ENCODE measurements around the gene JPT1.
A peak's percentile ranks its signal among the peaks of the same experiment; 100 is the strongest.

Gene JPT1

DNA sequence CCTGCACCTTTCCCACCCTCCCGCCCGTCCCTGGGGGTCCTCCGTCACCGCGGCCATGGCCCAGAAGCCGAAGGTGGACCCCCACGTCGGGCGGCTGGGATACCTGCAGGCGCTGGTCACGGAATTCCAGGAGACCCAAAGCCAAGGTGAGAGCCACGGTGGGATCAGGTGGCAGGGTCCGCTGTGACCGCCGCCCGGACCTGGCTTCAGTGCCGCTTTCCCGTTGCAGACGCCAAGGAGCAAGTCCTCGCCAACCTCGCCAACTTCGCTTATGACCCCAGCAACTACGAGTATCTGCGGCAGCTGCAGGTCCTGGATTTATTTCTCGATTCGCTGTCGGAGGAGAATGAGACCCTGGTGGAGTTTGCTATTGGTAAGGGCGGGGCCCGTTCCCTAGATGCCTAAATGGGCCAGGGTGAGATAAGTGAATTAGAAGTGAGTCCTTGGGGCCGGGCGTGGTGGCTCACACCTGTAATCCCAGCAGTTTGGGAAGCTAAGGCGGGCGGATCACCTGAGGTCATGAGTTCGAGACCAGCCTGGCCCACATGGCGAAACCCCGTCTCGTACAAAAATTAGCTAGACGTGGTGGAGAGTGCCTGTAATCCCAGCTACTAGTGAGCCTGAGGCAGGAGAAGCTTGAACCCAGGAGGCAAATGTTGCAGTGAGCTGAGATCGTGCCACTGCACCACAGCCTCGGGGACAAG lies 43.9 kb downstream of the JPT1 start:
- H3K4me3 ChIP-seq (ENCODE audit: low read length) = peak overlapping the region; percentile 70
- no peak for TF ChIP-seq ZNF274 (IDR thresholded peaks at IDR 0.05; ENCODE audit: low read depth, low read length)

DNA sequence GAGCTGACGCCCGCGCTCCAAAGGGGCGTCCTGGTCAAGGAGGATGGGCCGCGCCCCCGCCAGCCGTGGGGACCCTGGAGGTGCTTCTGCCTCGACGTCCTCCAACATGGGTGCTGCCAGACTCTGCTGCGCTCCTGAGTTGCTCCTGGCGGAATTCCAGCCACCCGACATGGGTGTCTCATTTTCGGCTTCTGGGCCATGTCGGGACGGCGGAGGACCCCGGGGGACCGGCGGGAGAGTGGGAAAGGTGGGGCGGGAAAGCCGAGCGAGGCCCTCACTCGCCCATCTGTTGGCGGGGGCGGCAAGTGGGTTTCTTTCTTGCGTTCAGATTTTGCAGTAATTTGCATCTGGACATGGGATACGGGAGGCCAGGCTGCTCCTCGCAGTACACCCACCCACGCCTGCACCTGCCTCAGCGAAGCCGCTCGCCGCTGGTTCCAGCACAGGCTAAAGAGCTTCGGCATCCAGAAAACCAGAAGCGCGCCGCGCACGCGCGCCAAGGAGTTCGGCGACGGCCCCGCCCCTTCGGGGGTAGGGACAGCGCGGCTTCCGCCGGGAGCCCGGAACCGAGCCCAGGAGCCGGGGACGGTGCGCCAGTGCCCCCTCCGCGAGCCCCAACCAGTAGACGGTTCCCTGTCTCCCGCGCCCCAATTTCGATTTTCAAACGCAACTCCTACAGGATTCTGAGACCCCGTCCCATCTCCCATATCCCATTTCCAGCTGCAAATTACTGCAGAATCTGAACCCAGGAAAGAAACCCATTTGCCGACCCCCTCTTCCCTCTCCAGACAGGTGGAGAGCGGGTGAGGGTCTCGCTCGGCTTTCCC lies 44.7 kb downstream of the JPT1 start, which contains the start of gene ARMC7:
Gene ARMC7, plus strand, starts transcription at position 563 of the 827 bp plus-strand sequence. CDS start 320 bp downstream, outside the sequence.
- TF ChIP-seq ZNF274 (IDR thresholded peaks at IDR 0.05; ENCODE audit: low read depth, low read length) = no peak
- H3K4me3 ChIP-seq (ENCODE audit: low read length) = peak within 1 kb of the TSS; percentile 70

GRCh38 chr17:75109046-75109406 lies 45.3 kb downstream of the JPT1 start:
- TF ChIP-seq ZNF274 (IDR thresholded peaks at IDR 0.05; ENCODE audit: low read depth, low read length) = no peak
- peak overlapping the region; percentile 70; the same call in 1 of the 2 replicates for H3K4me3 ChIP-seq (ENCODE audit: low read length)

DNA sequence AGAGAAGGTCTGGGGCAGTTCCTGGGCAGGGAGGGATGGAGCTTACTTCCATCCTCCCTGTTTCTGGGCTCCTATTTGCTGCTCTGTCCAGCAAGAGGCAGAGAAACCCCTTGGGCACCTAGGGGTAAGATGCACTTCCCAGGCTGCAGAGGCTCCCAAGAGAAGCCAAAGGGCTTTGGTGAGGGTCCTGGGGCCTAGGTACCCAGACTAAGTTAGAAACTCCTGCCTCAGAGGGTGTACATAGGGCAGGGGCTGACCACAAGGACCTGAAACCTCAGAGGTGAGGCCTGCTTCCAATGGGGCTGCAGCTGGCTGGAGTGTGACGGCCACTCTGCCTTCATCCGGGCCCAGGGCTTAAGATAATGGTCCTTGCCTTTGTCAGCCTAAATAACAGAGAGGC lies 46.1 kb downstream of the JPT1 start:
- TF ChIP-seq ZNF274 (IDR thresholded peaks at IDR 0.05; ENCODE audit: low read depth, low read length) = no peak
- no peak overlapping the region for H3K4me3 ChIP-seq (ENCODE audit: low read length)

DNA sequence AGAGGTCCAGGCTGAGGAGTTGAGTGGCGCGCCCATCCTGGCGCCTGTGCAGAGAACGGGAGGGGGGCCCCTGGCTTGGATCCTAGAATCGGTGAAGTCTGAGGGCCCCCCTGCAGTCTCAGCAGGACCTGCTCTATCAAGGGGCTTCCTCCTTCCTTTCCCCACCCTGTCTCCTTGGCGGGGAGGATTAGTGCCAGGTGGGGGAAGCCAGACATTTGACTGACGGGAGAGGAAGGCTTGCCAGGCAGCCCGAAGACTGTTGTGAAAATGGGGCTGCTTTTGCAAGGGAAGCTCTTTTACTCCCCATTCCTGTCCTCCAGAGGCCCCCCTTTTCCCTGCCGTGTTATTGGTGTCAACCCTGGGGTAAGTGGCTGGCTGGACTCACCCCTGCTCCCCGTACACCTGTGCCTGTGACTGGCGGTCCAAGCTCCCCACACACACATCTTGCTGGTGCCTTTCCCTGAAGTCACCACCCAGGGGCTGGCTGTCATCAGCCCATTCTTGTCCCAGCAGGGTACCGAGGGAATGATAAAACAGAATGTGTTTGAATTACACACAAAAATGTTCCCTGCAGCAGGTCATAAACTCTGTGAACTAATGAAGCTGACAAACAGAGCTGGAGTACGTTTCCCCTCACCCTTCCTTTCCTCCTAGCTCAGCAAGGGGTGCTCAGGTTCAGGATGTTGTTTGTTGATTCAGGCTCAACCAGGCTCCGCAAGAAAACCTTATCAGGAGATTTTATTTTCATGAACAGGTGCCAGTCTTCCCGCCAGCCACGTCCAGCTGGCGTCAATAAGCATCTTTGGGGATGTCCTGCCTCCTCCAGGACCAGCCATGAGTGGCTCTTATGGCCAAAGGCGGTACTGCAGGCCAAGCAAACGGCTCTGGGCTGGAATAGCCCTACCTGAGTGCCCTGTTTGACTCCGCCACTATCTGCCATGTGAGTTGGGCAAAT lies 48.9 kb downstream of the JPT1 start:
- no peak overlapping the region for H3K4me3 ChIP-seq (ENCODE audit: low read length)
- no peak for TF ChIP-seq ZNF274 (IDR thresholded peaks at IDR 0.05; ENCODE audit: low read depth, low read length)

GRCh38 chr17:75103601-75104554 lies 50.4 kb downstream of the JPT1 start:
- no peak overlapping the region for H3K4me3 ChIP-seq (ENCODE audit: low read length)
- TF ChIP-seq ZNF274 (IDR thresholded peaks at IDR 0.05; ENCODE audit: low read depth, low read length) = no peak

- no peak for TF ChIP-seq ZNF274 (IDR thresholded peaks at IDR 0.05; ENCODE audit: low read depth, low read length)
- H3K4me3 ChIP-seq (ENCODE audit: low read length) = no peak overlapping the region
These were observed 51.9 kb downstream of the JPT1 start for GRCh38 chr17:75102385-75102821.

- H3K4me3 ChIP-seq (ENCODE audit: low read length) = no peak overlapping the region
- no peak for TF ChIP-seq ZNF274 (IDR thresholded peaks at IDR 0.05; ENCODE audit: low read depth, low read length)
These were observed 54.3 kb downstream of the JPT1 start for GRCh38 chr17:75099881-75100595.

DNA sequence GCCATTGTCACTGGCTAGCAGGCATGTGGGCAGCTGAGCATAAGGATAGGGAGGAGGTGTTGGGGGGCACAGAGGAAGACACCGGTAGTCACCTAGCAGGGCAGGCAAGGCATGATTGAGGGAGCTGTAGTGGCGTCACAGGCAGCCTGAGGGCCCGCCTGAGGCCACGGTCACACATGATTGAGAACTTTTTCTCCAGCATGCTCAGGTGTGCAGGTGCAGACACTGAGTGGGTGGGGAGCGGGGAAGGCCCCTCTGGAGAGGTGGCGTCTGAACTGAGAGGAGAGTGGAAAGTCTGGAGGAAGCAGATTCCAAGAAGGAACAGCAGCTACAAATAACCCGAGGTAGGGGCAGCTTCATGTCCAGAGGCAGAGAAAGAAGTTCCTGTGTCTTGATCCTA lies 55.5 kb downstream of the JPT1 start:
- no peak overlapping the region for H3K4me3 ChIP-seq (ENCODE audit: low read length)
- TF ChIP-seq ZNF274 (IDR thresholded peaks at IDR 0.05; ENCODE audit: low read depth, low read length) = no peak

- no peak overlapping the region for H3K4me3 ChIP-seq (ENCODE audit: low read length)
- no peak for TF ChIP-seq ZNF274 (IDR thresholded peaks at IDR 0.05; ENCODE audit: low read depth, low read length)
These were observed 56.4 kb downstream of the JPT1 start for GRCh38 chr17:75097865-75098264.

DNA sequence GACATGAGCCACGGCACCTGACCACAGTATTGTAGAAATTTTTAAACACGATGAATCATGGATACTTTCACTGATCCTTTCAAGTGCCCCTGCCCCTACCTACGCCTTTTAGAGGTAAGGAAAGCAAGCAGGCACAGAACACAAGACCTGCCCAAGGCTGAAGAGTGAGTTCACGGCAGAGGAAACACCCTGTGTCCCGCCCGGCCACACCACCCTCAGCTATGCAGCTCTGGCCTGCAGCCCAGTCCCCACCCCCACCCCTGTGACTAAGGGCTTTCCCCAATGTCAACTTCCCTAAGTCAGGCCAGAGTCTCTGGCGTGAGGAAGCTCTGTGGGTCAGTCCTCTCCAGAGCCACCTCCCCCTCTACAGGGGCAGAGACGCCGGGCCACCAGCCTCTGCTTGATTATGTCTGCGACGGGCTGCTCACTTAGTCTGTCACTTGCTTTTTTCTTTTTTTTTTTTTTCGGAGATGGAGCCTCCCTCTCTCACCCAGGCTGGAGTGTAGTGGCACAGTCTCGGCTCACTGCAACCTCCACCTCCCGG lies 58.2 kb downstream of the JPT1 start:
- no peak for TF ChIP-seq ZNF274 (IDR thresholded peaks at IDR 0.05; ENCODE audit: low read depth, low read length)
- no peak overlapping the region for H3K4me3 ChIP-seq (ENCODE audit: low read length)

DNA sequence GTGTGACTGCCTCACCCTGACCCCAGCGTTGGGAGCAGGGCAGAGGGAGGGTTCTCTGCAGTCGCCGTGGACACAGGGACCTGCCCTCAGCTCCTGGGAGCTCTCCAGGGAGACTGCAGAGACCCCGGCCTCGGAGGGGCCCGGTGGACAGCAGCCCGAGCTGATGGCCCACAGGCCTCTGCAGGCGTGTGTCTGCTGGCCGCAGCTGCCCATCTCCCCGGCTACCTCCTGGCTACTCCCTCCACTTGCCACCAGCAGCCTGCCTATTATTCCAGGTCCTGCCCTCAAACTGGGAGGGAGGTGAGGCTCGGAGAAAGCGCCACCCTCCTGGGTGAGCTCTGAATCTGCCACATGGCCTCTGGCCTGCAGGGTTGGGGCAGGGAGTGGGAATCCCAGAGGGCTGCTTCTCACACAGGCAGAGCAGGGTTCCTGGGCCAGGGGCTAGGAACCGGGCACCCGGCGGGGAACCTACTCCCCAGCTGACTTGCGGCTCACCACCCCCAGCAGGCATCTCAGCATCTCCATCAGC lies 59.4 kb downstream of the JPT1 start:
- no peak for TF ChIP-seq ZNF274 (IDR thresholded peaks at IDR 0.05; ENCODE audit: low read depth, low read length)
- H3K4me3 ChIP-seq (ENCODE audit: low read length) = no peak overlapping the region
